ENCODE measurements around the gene NEURL2. TPM values are rescaled to one million over a fixed set of nuclear protein-coding genes. Genes with fewer than 3 reads are reported as not detected.

NEURL2 gene
- total RNA-seq, 1 experiment from 2014 or later: 2.3 TPM

DNA sequence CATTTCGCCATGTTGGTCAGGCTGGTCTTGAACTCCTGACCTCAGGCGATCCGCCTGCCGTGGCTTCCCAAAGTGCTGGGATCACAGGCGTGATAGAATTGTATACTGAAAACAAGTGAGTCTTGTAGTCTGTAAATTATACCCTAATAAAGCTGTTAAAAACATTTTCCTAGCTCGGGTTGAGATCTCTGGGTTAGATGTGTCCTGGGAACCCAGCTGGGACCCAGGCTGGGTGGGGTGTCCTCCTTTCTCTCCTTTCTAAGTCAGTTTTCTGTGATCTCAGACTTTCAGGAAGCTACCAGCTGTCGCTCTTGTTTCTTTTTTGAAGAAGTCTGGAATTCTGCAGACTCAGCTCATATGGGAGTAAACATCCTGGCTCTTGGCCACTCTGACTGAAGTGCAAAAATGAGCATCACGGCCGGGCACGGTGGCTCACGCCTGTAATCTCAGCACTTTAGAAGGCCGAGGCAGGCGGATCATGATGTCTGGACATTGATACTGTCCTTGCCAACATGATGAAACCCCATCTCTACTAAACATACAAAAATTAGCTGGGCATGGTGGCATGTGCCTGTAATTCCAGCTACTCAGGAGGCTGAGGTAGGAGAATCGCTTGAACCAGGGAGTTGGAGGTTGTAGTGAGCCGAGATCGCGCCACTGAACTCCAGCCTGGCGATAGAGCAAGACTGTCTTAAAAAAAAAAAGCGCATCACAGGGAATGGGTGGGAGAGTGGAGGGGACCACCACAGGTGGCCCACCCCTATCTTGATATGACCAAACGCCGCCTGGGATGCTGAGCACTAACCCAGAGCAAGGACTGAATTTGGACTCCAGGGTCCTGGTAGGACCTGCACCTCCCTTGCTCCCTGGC, 33.6 kb upstream of the NEURL2 start:
- no peak overlapping the region for H2AFZ ChIP-seq (ENCODE audit: low read length)
- H3K27ac ChIP-seq (ENCODE audit: low read length): no peak overlapping the region
- no peaks in the 10 kb centered on the region for H3K9me3 ChIP-seq (ENCODE audit: low read length)
- no peaks in the 10 kb centered on the region for H3K9me2 ChIP-seq (replicated peaks; ENCODE audit: low read length)
- no peak overlapping the region for H3K9ac ChIP-seq (ENCODE audit: low read length)
- BruUV-seq (replicated peaks): no TSS peak
- no peaks in the 10 kb centered on the region for H3K79me2 ChIP-seq (ENCODE audit: low read length)
- POLR2A ChIA-PET (ENCODE audit: unreplicated experiment): interaction anchor here (0.7 to 0.8 kb wide), 2 partner anchors 19 to 1382 kb away, joined by 4 read pairs; no protein-coding TSS in a partner anchor
- no peaks in the 10 kb centered on the region for H3F3A ChIP-seq (ENCODE audit: low read length, unreplicated experiment)
- CTCF ChIA-PET: interaction anchor here (0.6 to 0.8 kb wide), 2 partner anchors 46 to 302 kb away, joined by 4 to 5 read pairs; no protein-coding TSS in a partner anchor
- no peaks in the 10 kb centered on the region for H3K27me3 ChIP-seq (ENCODE audit: low read length)
- no peak overlapping the region for H3K4me2 ChIP-seq (ENCODE audit: low read length)
- peaks cover 8% of the 10 kb centered on the region for H3K4me1 ChIP-seq (ENCODE audit: insufficient read depth, low read length)
- ATAC-seq (peak; percentile 39), DNase-seq (no peak)
- no peaks in the 10 kb centered on the region for H4K20me1 ChIP-seq (ENCODE audit: low read length)
- no peaks in the 10 kb centered on the region for H3K36me3 ChIP-seq (ENCODE audit: low read depth, low read length)
- intact Hi-C loops (cut with micrococcal nuclease): no loop called here
- no peak overlapping the region for H3K4me3 ChIP-seq (ENCODE audit: low read length)
- TF ChIP-seq EZH2 (IDR thresholded peaks at IDR 0.05; ENCODE audit: low read length, unreplicated experiment) (no peak), EZH2phosphoT487 (IDR thresholded peaks at IDR 0.05; ENCODE audit: borderline replicate concordance, low read length) (no peak)
- TF ChIP-seq, protein P1, sequence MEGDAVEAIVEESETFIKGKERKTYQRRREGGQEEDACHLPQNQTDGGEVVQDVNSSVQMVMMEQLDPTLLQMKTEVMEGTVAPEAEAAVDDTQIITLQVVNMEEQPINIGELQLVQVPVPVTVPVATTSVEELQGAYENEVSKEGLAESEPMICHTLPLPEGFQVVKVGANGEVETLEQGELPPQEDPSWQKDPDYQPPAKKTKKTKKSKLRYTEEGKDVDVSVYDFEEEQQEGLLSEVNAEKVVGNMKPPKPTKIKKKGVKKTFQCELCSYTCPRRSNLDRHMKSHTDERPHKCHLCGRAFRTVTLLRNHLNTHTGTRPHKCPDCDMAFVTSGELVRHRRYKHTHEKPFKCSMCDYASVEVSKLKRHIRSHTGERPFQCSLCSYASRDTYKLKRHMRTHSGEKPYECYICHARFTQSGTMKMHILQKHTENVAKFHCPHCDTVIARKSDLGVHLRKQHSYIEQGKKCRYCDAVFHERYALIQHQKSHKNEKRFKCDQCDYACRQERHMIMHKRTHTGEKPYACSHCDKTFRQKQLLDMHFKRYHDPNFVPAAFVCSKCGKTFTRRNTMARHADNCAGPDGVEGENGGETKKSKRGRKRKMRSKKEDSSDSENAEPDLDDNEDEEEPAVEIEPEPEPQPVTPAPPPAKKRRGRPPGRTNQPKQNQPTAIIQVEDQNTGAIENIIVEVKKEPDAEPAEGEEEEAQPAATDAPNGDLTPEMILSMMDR (conservative IDR thresholded peaks at IDR 0.05; ENCODE audit: low read depth, low read length): no peak

DNA sequence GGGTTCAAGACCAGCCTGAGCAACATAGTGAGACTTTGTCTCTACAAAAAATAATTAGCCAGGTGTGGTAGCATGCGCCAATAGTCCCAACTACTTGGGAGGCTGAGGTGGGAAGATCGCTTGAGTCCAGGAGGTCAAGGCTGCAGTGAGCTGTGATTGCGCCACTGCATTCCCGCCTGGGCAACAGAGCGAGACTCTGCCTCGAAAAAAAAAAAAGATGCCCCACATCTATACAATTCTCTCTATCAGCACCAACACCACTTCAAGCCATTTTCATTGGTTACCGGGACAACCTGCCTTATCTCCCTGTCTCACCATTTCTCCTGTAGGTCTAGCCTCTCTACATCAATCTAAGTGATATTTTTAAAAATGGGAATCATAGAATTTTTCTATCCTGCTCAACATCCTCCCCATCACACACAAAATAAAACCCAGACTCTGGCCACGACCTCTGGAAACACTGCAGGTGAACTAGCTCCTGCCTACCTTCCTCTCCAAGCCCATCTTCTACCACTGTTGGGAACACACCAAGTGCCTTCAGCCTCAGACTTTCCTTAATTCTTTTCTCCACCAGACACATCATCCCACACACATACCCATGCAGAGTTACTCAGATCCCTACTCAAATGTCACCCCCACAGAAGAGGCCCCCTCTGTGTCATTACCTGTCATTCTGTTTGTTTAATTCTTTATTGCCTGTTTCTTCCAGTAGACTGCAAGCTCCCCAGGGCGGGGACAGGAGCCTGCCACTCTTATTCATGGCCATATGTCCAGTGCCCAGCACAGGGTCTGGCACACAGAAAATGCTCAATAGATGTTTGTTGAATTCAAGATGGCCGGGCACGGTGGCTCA, 30.6 kb upstream of the NEURL2 start:
- no TSS peak for BruUV-seq (replicated peaks)
- no peaks in the 10 kb centered on the region for H3K36me3 ChIP-seq (ENCODE audit: low read depth, low read length)
- no peaks in the 10 kb centered on the region for H3K27me3 ChIP-seq (ENCODE audit: low read length)
- TF ChIP-seq, protein P1 (conservative IDR thresholded peaks at IDR 0.05; ENCODE audit: low read depth, low read length): no peak
- no peak for TF ChIP-seq EZH2phosphoT487 (IDR thresholded peaks at IDR 0.05; ENCODE audit: borderline replicate concordance, low read length)
- H3K9me3 ChIP-seq (ENCODE audit: low read length): no peaks in the 10 kb centered on the region
- peak overlapping the region; percentile 11; the same call in 1 of the 2 replicates for H3K4me2 ChIP-seq (ENCODE audit: low read length)
- ATAC-seq: peak; percentile 65
- no peaks in the 10 kb centered on the region for H4K20me1 ChIP-seq (ENCODE audit: low read length)
- H2AFZ ChIP-seq (ENCODE audit: low read length): no peak overlapping the region
- no peak overlapping the region for H3K27ac ChIP-seq (ENCODE audit: low read length)
- ChIA-PET CTCF (no interaction called here), POLR2A (ENCODE audit: unreplicated experiment) (interaction anchor here (0.8 to 1.1 kb wide), 2 partner anchors 12 to 16 kb away, joined by 3 to 4 read pairs; no protein-coding TSS in a partner anchor)
- H3K79me2 ChIP-seq (ENCODE audit: low read length): no peaks in the 10 kb centered on the region
- H3K4me3 ChIP-seq (ENCODE audit: low read length): no peak overlapping the region
- H3K4me1 ChIP-seq (ENCODE audit: insufficient read depth, low read length): peaks cover 8% of the 10 kb centered on the region
- intact Hi-C loops (cut with micrococcal nuclease): no loop called here
- no peak overlapping the region for H3K9ac ChIP-seq (ENCODE audit: low read length)
- H3K9me2 ChIP-seq (replicated peaks; ENCODE audit: low read length): no peaks in the 10 kb centered on the region
- peak; percentile 59 for DNase-seq
- H3F3A ChIP-seq (ENCODE audit: low read length, unreplicated experiment): no peaks in the 10 kb centered on the region
